Measurements from ENCODE around the gene ABCC12.

- TF ChIP-seq CTCF (IDR thresholded peaks at IDR 0.05), result peak; percentile 92
- no peak for TF ChIP-seq EZH2phosphoT487 (IDR thresholded peaks at IDR 0.05)
- TF ChIP-seq EZH2 (IDR thresholded peaks at IDR 0.05), result no peak
These were observed 1.0 kb upstream of the ABCC12 start for GRCh38 chr16:48156790-48157209.
